SU-DHL-6 (cell line): Measurements from ENCODE around the gene NXPH3.

ENCODE experiments used
- CTCF ChIP-seq: fragments of 200-600 bp; sonication (generic); IDR thresholded peaks from one replicate; pipeline ENCODE4 v1.5.1; 2017; ENCODE audit warnings: antibody characterized with exemption, mild to moderate bottlenecking, low read length, moderate library complexity; ENCODE audit not compliant: insufficient read depth, poor library complexity, severe bottlenecking
- EZH2phosphoT487 ChIP-seq: fragments of 200-600 bp; sonication (generic), shearing (Covaris generic); conservative IDR thresholded peaks from 2 replicates; pipeline ENCODE4 v1.6.1; 2018; ENCODE audit warnings: mild to moderate bottlenecking, antibody characterized with exemption, low read length, moderate library complexity, mixed read lengths

GRCh38 chr17:49551221-49552069 is 24.2 kb upstream of the NXPH3 start:
- no peak for TF ChIP-seq CTCF
- TF ChIP-seq EZH2phosphoT487 = no peak
